DMS53 (cell line): ENCODE data around the gene TCP11X2.
"Not testable (repeated sequence)": the region's sequence is repeated elsewhere in the genome, so short reads cannot be mapped to it uniquely, and the experiment has no call there.

ENCODE experiments used
- DNase-seq: peaks from one replicate; lab custom pipeline; 2025; lab: John Stamatoyannopoulos, UW

TCP11X2 gene

GRCh38 chrX:102471762-102472220 is at the start of gene TCP11X2:
Gene TCP11X2, minus strand, starts transcription at chrX:102471812.
- not testable (repeated sequence) for DNase-seq

GRCh38 chrX:102517326-102517725 is 45.7 kb upstream of the TCP11X2 start:
- peak; percentile 63 for DNase-seq

GRCh38 chrX:102515975-102516941 is 44.6 kb upstream of the TCP11X2 start, which contains the start of gene TMSB15A:
Gene TMSB15A, minus strand, starts transcription at chrX:102516739.
- DNase-seq: peak; percentile 76

- DNase-seq: no peak
Observed at GRCh38 chrX:102514536-102514935, 42.9 kb upstream of the TCP11X2 start.

GRCh38 chrX:102498732-102499131 is 27.1 kb upstream of the TCP11X2 start:
- DNase-seq: no peak

- no peak for DNase-seq
Observed at GRCh38 chrX:102491766-102492165, 20.2 kb upstream of the TCP11X2 start.

GRCh38 chrX:102478765-102479164 is 7.2 kb upstream of the TCP11X2 start:
- not testable (repeated sequence) for DNase-seq

GRCh38 chrX:102470215-102470614 is 1.4 kb downstream of the TCP11X2 start:
- not testable (repeated sequence) for DNase-seq

GRCh38 chrX:102458615-102459014 is 13.0 kb downstream of the TCP11X2 start:
- DNase-seq: not testable (repeated sequence)

- DNase-seq: not testable (repeated sequence)
Observed at GRCh38 chrX:102439908-102440307, 31.7 kb downstream of the TCP11X2 start, which contains the start of gene NXF2B. Gene NXF2B, minus strand, starts transcription at chrX:102440008. Its CDS starts 59,972 bp downstream, at chrX:102380036.

- DNase-seq: not testable (repeated sequence)
Observed at GRCh38 chrX:102414493-102414892, 57.1 kb downstream of the TCP11X2 start.
